PC-9 (cell line): ENCODE data around the gene SPRY2. TPM values are rescaled to one million over a fixed set of nuclear protein-coding genes. Genes with fewer than 3 reads are reported as not detected.

Source experiments
- BruUV-seq: library from RNA; stranded (reverse); fragments of 400-500 nt; replicated peaks from 2 replicates; lab custom pipeline; 2021; lab: Mats Ljungman, UMichigan
- CTCF ChIA-PET: fragments of 300-600 bp; sonication (Branson Sonifier 250); formaldehyde crosslinking; loops from one replicate; lab custom pipeline; 2022; ENCODE audit warnings: antibody characterized with exemption; lab: Charles Lee
- POLR2A ChIA-PET: fragments of 300-600 bp; sonication (Branson Sonifier 250); formaldehyde crosslinking; loops from one replicate; lab custom pipeline; 2022; ENCODE audit warnings: antibody characterized with exemption; ENCODE audit not compliant: unreplicated experiment; lab: Charles Lee
- DNase-seq, 2 experiments: peaks; one replicate each; pipeline versions ENCODE4 v3.0.0 to v3.0.0-alpha.2; 2015 to 2022; ENCODE audit warnings: mixed read lengths in 1 of 2
- H2AFZ ChIP-seq: fragments of 200-600 bp; sonication (generic); 2 replicates; pipeline ENCODE4 v1.8.1; 2017; ENCODE audit warnings: antibody characterized with exemption
- H3F3A ChIP-seq: fragments of 200-600 bp; sonication (generic); 2 replicates; pipeline ENCODE4 v1.8.1; 2017; ENCODE audit warnings: antibody characterized with exemption, mild to moderate bottlenecking, low read depth; ENCODE audit not compliant: insufficient read depth
- H3K27ac ChIP-seq: fragments of 200-600 bp; sonication (generic); 2 replicates; pipeline ENCODE4 v1.6.1; 2016; ENCODE audit warnings: mixed run types
- H3K27me3 ChIP-seq: fragments of 200-600 bp; sonication (generic); 2 replicates; pipeline ENCODE4 v1.6.1; 2016; ENCODE audit warnings: low read depth, mixed run types; ENCODE audit not compliant: insufficient read depth
- H3K36me3 ChIP-seq: fragments of 200-600 bp; sonication (generic); 2 replicates; pipeline ENCODE4 v1.6.1; 2016; ENCODE audit warnings: low read depth, mixed run types
- H3K4me1 ChIP-seq: fragments of 200-600 bp; sonication (generic); replicated peaks from 2 replicates; pipeline ENCODE4 v1.6.1; 2016; ENCODE audit warnings: mixed run types; ENCODE audit not compliant: insufficient read depth
- H3K4me2 ChIP-seq: fragments of 200-600 bp; sonication (generic); 2 replicates; pipeline ENCODE4 v1.6.1; 2017; ENCODE audit warnings: mixed run types
- H3K4me3 ChIP-seq: fragments of 200-600 bp; sonication (generic); 2 replicates; pipeline ENCODE4 v1.6.1; 2016; ENCODE audit warnings: mixed run types
- H3K79me2 ChIP-seq: fragments of 200-600 bp; sonication (generic); 2 replicates; pipeline ENCODE4 v1.6.1; 2017; ENCODE audit warnings: low read depth, mixed run types
- H3K9me2 ChIP-seq: fragments of 200-600 bp; sonication (generic); 2 replicates; pipeline ENCODE4 v1.8.1; 2017; ENCODE audit warnings: mild to moderate bottlenecking; ENCODE audit not compliant: insufficient read depth
- H3K9me3 ChIP-seq: fragments of 200-600 bp; sonication (generic); 2 replicates; pipeline ENCODE4 v1.8.1; 2016; ENCODE audit warnings: low read depth; ENCODE audit not compliant: insufficient read depth
- H4K20me1 ChIP-seq: fragments of 200-600 bp; sonication (generic); 2 replicates; pipeline ENCODE4 v1.8.1; 2017; ENCODE audit not compliant: insufficient read depth
- EZH2 ChIP-seq: fragments of 200-600 bp; sonication (generic); IDR thresholded peaks from 2 replicates; pipeline ENCODE4 v1.8.0; 2017; ENCODE audit warnings: antibody characterized with exemption, low read depth
- intact Hi-C: fragments of 100-400 bp; cut with micrococcal nuclease; formaldehyde crosslinking; loops from one replicate; pipeline ENCODE4 v1.10.0; 2022; ENCODE audit not compliant: unreplicated experiment
- total RNA-seq: library from RNA; stranded (reverse); gene quantifications from 2 replicates; pipeline ENCODE4 v1.2.3, GENCODE V29; 2021
- TF ChIP-seq, protein P1 (sequence below): fragments of 200-600 bp; sonication (generic); conservative IDR thresholded peaks from 2 replicates; pipeline ENCODE4 v1.6.1; 2017; ENCODE audit warnings: mixed run types, antibody characterized with exemption, mild to moderate bottlenecking, moderate library complexity

The SPRY2 gene
- total RNA-seq, 1 experiment from 2014 or later, result 13.4 TPM

DNA sequence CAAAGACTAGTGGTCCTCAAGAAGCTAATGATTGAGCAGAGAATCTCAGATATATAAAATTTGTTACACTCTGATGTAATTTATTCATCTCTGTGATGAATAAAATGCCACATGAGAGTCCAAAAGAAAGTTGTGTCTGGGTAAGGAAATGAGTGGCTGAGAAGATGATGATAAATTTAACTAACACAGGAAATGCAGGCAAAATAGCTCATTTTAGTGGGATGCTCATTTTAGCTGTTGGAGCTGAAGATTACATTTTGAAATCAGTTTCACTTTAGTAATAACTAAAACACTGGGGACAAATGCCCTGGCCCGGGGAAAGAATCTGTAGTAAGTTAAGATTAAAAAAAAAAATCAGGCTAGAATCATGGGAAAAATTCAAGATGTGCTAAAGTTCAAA, 35.2 kb downstream of the SPRY2 start:
- H2AFZ ChIP-seq, result no peak overlapping the region
- no peaks in the 10 kb centered on the region for H3F3A ChIP-seq
- no peak for DNase-seq
- intact Hi-C loops, result no loop called here
- no peak overlapping the region for H3K4me2 ChIP-seq
- no peak for TF ChIP-seq EZH2
- TF ChIP-seq, protein P1, sequence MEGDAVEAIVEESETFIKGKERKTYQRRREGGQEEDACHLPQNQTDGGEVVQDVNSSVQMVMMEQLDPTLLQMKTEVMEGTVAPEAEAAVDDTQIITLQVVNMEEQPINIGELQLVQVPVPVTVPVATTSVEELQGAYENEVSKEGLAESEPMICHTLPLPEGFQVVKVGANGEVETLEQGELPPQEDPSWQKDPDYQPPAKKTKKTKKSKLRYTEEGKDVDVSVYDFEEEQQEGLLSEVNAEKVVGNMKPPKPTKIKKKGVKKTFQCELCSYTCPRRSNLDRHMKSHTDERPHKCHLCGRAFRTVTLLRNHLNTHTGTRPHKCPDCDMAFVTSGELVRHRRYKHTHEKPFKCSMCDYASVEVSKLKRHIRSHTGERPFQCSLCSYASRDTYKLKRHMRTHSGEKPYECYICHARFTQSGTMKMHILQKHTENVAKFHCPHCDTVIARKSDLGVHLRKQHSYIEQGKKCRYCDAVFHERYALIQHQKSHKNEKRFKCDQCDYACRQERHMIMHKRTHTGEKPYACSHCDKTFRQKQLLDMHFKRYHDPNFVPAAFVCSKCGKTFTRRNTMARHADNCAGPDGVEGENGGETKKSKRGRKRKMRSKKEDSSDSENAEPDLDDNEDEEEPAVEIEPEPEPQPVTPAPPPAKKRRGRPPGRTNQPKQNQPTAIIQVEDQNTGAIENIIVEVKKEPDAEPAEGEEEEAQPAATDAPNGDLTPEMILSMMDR, result no peak
- H3K9me2 ChIP-seq, result no peaks in the 10 kb centered on the region
- no peaks in the 10 kb centered on the region for H3K36me3 ChIP-seq
- no peak overlapping the region for H3K27ac ChIP-seq
- no peaks in the 10 kb centered on the region for H4K20me1 ChIP-seq
- no peak overlapping the region for H3K4me3 ChIP-seq
- H3K4me1 ChIP-seq, result no peaks in the 10 kb centered on the region
- no TSS peak for BruUV-seq
- no peaks in the 10 kb centered on the region for H3K79me2 ChIP-seq
- POLR2A ChIA-PET, result no interaction called here
- H3K9me3 ChIP-seq, result no peaks in the 10 kb centered on the region
- no peaks in the 10 kb centered on the region for H3K27me3 ChIP-seq
- CTCF ChIA-PET, result no interaction called here

DNA sequence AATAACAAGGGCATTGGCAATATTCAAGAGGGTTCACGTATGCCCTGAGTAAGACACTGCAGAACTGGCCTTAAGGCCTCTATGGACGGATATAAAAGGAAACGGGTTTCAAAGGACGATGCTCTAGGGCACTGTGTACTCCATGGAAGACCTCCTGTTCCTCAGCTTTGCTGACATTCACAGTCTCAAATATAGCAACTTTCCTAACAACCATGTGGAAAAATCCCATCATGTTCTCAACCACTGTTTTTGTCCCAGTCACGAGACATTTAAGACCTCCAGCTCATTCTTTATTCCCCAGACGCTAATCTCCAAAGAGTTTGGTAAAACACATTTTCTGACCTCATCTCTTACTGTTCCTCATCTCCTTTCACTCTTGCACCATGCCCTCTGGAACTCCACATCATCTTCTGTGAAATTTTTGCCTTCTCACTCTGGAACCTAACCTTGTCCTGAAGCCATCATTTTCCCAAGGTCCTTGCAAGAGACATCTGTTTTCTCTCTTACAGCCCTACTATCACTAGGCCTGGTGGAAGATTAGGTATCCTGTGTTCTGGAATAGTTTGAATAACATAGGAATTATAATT, 37.6 kb downstream of the SPRY2 start:
- Histone ChIP-seq H3F3A (no peaks in the 10 kb centered on the region), H3K36me3 (no peaks in the 10 kb centered on the region), H3K4me3 (no peak overlapping the region), H3K27me3 (no peaks in the 10 kb centered on the region), H4K20me1 (no peaks in the 10 kb centered on the region), H3K79me2 (no peaks in the 10 kb centered on the region), H3K4me1 (no peaks in the 10 kb centered on the region), H3K9me3 (no peaks in the 10 kb centered on the region), H3K4me2 (no peak overlapping the region), H3K9me2 (no peaks in the 10 kb centered on the region), H3K27ac (no peak overlapping the region), H2AFZ (no peak overlapping the region)
- TF ChIP-seq EZH2, result no peak
- TF ChIP-seq, protein P1, result no peak
- ChIA-PET CTCF (no interaction called here), POLR2A (no interaction called here)
- BruUV-seq, result no TSS peak
- no peak for DNase-seq
- intact Hi-C loops, result no loop called here

DNA sequence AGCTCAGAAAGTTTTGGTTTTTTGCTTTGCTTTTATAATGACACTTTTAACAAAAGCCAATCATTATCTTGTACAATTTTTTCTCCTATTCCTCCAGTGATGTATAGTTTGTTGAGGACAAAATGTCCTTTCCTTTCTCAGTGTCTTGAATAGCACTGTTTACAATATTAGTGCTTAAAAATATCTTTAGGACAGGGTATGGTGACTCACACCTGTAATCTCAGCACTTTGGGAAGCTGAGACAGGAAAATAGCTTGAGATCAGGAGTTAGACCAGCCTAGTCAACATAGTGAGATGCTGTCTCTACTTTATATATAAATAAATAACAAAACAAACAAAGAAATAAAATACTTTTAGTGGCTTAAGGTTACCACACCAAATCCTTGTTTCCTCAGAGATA, 41.9 kb downstream of the SPRY2 start:
- no TSS peak for BruUV-seq
- Histone ChIP-seq H3F3A (no peaks in the 10 kb centered on the region), H3K4me3 (no peak overlapping the region), H3K9me3 (no peaks in the 10 kb centered on the region), H3K4me1 (no peaks in the 10 kb centered on the region), H3K27me3 (no peaks in the 10 kb centered on the region), H2AFZ (no peak overlapping the region), H4K20me1 (no peaks in the 10 kb centered on the region), H3K36me3 (no peaks in the 10 kb centered on the region), H3K4me2 (no peak overlapping the region), H3K79me2 (no peaks in the 10 kb centered on the region), H3K27ac (no peak overlapping the region), H3K9me2 (no peaks in the 10 kb centered on the region)
- ChIA-PET POLR2A (no interaction called here), CTCF (no interaction called here)
- DNase-seq, result no peak
- intact Hi-C loops, result no loop called here
- no peak for TF ChIP-seq EZH2

DNA sequence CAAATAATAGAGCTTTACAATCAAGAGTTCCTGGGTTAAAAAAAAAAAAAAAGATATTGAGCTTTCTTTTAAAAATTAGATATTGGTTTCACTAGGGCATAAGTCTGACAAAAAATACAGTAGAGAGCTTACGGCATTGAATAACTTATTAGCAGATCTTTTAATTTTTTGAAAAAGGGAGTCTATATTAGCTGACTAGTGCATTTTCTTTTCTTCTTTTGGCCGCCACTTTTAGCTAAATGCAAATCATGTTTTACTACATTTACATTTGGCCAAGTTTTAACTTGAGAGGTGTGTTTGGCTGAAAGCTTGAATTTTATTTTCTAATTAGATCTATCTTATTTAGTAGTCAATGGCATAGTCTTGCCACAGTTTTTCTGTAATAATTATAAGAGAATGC, 43.4 kb downstream of the SPRY2 start:
- Histone ChIP-seq H3K4me1 (no peaks in the 10 kb centered on the region), H3K9me2 (no peaks in the 10 kb centered on the region), H3K4me3 (no peak overlapping the region), H3K27ac (no peak overlapping the region), H3K36me3 (no peaks in the 10 kb centered on the region), H3K27me3 (no peaks in the 10 kb centered on the region), H4K20me1 (no peaks in the 10 kb centered on the region), H3F3A (no peaks in the 10 kb centered on the region), H2AFZ (no peak overlapping the region), H3K4me2 (no peak overlapping the region), H3K79me2 (no peaks in the 10 kb centered on the region), H3K9me3 (no peaks in the 10 kb centered on the region)
- DNase-seq, result no peak
- BruUV-seq, result no TSS peak
- intact Hi-C loops, result no loop called here
- TF ChIP-seq, protein P1, result no peak
- no peak for TF ChIP-seq EZH2
- CTCF ChIA-PET, result no interaction called here
- POLR2A ChIA-PET, result interaction anchor here (0.6 kb wide), 1 partner anchor 11 kb away, joined by 4 read pairs; no protein-coding TSS in a partner anchor
